Body of pancreas (tissue), 4 donors: ENCODE measurements around the gene LCN15.

ENCODE experiments used
- POLR2A ChIP-seq, 3 donors: fragments of 450-650 bp; IDR thresholded peaks; one replicate each; pipeline ENCODE4 v1.6.1; 2016; ENCODE audit warnings: antibody characterized with exemption in 3 of 3, mild to moderate bottlenecking in 2 of 3
- TF ChIP-seq, protein P1 (sequence below), 7 experiments: fragments of 450-650 bp in 4 of 7; fragments of 200-600 bp in 3 of 7; sonication (generic) in 3 of 7; IDR thresholded peaks; one replicate each; pipeline ENCODE4 v1.5.1; 2016 to 2019; ENCODE audit warnings: antibody characterized with exemption in 7 of 7

DNA sequence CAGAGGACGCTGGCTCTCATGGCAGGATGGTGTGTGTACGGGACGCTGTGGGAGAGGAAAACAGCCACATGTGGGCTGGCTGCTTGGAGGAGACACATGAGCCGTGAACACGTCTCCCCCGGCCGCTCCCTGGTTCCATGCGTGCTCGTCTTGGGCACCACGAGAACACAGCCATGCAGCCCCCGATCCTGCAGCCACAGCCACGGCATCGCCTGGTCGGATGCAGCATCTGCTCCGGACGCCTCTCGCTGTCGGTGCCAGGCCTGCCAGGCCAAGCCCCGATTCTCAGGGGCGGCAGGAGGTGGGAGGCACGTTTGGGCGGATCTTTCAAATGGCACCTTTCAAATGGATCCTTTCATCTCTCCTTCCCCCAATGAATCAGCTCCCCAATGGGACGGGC, 24.8 kb downstream of the LCN15 start:
- TF ChIP-seq, protein P1, sequence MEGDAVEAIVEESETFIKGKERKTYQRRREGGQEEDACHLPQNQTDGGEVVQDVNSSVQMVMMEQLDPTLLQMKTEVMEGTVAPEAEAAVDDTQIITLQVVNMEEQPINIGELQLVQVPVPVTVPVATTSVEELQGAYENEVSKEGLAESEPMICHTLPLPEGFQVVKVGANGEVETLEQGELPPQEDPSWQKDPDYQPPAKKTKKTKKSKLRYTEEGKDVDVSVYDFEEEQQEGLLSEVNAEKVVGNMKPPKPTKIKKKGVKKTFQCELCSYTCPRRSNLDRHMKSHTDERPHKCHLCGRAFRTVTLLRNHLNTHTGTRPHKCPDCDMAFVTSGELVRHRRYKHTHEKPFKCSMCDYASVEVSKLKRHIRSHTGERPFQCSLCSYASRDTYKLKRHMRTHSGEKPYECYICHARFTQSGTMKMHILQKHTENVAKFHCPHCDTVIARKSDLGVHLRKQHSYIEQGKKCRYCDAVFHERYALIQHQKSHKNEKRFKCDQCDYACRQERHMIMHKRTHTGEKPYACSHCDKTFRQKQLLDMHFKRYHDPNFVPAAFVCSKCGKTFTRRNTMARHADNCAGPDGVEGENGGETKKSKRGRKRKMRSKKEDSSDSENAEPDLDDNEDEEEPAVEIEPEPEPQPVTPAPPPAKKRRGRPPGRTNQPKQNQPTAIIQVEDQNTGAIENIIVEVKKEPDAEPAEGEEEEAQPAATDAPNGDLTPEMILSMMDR (IDR thresholded peaks at IDR 0.05): no peak
- no peak for TF ChIP-seq POLR2A (IDR thresholded peaks at IDR 0.05)
